Measurements from ENCODE around the gene FGB. TPM values are rescaled to one million over a fixed set of nuclear protein-coding genes. Genes with fewer than 3 reads are reported as not detected.

FGB gene
- total RNA-seq, 1 donor from 2014 or later, result not detected

- no peak for DNase-seq (ENCODE audit: low spot score)
- intact Hi-C loops (cut with DNase I), result no loop called here
These were observed 2.0 kb upstream of the FGB start for GRCh38 chr4:154560824-154561231.

- intact Hi-C loops (cut with DNase I), result no loop called here
These were observed 1.5 kb downstream of the FGB start for GRCh38 chr4:154564311-154564710.

GRCh38 chr4:154565704-154566103 lies 2.9 kb downstream of the FGB start:
- no peak for DNase-seq (ENCODE audit: low spot score)
- intact Hi-C loops (cut with DNase I), result no loop called here

More at GRCh38 chr4:154564311-154564710, 1.5 kb downstream of the FGB start:
- DNase-seq (ENCODE audit: low spot score), result no peak

DNA sequence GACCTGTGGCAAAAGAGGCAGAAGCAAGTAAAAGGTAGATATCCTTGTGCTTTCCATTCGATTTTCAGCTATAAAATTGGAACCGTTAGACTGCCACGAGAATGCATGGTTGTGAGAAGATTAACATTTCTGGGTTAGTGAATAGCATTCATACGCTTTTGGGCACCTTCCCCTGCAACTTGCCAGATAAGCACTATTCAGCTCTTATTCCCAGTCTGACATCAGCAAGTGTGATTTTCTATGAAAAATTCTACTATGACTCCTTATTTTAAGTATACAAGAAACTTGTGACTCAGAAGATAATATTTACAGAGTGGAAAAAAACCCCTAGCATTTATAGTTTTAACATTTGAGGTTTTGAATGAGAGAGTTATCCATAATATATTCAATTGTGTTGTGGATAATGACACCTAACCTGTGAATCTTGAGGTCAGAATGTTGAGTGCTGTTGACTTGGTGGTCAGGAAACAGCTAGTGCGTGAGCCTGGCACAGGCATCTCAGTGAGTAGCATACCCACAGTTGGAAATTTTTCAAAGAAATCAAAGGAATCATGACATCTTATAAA lies 3.9 kb downstream of the FGB start:
- intact Hi-C loops (cut with DNase I), result no loop called here
- DNase-seq (ENCODE audit: low spot score), result no peak

DNA sequence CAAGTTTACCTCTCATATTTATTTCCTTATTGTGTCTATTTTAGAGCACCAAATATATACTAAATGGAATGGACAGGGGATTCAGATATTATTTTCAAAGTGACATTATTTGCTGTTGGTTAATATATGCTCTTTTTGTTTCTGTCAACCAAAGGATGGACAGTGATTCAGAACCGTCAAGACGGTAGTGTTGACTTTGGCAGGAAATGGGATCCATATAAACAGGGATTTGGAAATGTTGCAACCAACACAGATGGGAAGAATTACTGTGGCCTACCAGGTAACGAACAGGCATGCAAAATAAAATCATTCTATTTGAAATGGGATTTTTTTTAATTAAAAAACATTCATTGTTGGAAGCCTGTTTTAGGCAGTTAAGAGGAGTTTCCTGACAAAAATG lies 6.2 kb downstream of the FGB start:
- no peak for DNase-seq (ENCODE audit: low spot score)
- intact Hi-C loops (cut with DNase I), result no loop called here

GRCh38 chr4:154569584-154569983 lies 6.8 kb downstream of the FGB start:
- no peak for DNase-seq (ENCODE audit: low spot score)
- intact Hi-C loops (cut with DNase I), result no loop called here

DNA sequence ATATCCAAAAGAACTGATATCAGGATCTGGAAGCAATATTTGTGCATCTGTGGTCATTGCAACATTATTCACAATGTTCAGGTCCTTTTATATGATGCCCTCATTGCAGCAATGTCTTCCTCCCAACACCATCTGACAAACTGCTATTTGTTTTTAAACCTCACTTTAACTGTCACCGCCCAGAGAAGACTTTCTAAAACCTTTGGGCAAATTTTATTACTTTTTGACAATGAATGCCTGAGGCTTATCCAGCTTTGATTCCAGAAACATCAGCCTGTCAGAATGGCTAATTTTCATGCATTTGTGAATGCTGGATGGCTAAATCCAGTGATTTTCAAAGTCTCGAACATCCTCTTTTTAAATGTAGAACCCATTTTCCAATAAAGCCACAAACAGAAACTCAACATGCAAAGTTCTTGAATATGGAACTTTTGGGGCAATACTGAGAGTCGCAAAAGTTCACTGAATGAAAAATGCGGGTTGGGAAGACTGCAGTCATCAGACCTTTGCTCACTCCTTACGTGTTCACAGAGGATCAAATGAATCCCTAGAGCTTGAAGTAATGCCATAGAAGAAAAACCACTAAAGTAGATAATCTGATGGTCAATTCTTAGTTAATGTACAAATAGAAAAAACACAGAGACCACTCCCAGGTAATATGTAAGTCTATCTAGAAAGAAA lies 10.5 kb downstream of the FGB start:
- intact Hi-C loops (cut with DNase I), result no loop called here
- DNase-seq (ENCODE audit: low spot score), result no peak

DNA sequence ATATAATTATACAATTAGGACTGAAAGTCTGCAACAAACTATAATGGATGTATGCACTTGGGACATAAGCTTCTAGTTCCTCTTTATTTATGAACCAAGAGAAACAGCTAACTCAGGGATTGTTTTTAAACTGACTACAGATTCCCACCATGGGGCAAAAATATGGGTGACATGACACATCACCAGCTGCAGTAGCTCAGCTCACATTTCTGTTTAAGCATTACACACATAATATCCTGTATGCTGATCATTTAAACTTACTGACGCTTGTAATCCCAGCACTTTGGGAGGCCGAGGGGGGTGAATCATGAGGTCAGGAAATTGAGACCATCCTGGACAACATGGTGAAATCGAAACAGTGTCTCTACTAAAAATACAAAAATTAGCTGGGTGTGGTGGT lies 11.5 kb downstream of the FGB start:
- intact Hi-C loops (cut with DNase I), result no loop called here
- no peak for DNase-seq (ENCODE audit: low spot score)

DNA sequence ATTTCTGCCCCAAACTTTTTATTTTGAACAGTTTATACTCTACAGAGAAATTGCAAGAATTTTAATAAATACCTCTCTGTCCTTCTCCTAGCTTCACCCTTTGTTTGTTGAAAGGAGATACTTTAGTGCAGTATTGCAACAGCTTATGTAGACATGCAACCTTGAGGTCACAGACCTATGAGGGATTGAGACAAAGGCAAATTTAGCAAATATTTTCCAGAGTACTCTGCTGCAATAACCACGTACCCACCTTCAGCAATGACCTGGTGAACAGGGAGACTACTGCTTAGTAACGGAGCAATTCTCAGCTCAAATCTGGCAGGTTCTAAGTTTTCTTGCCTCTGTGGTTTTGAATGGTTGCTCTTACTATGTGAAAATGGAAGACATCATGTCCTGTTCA lies 14.5 kb downstream of the FGB start:
- intact Hi-C loops (cut with DNase I), result no loop called here
- no peak for DNase-seq (ENCODE audit: low spot score)

DNA sequence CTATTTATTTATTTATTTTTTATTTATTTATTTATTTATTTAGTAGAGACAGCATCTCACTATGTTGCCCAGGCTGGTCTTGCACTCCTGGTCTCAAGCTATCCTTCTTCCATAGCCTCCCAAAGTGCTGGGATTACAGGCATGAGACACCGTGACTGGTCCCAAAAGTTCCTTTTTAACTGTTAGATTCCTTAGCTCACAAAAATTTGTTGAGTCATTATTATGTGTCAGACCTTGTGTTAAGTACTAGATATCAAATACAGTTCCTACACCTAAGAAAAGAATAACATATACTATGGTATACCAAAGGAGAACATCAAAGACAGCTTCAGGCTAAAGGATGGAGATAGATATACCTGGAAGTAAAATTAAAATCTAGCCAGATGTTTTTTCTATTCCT lies 16.1 kb downstream of the FGB start:
- intact Hi-C loops (cut with DNase I), result no loop called here
- DNase-seq (ENCODE audit: low spot score), result no peak

DNA sequence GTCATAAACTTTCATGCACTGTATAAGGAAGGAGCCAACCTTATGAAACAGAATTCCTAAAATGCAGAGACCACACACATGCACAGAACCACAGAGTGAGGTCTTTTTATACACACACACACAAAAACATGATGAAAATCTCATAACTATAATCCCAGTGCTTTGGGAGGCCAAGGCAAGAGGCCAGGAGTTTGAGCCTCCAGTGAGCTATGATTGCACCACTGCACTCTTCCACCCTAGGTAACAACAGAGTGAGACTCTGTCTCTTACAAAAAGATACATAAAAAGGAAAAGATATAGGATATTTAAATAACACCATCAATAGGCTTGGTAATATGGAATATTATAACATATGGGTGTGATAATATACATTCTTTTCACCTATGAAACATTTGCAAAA lies 17.1 kb downstream of the FGB start:
- intact Hi-C loops (cut with DNase I), result no loop called here
- DNase-seq (ENCODE audit: low spot score), result no peak

DNA sequence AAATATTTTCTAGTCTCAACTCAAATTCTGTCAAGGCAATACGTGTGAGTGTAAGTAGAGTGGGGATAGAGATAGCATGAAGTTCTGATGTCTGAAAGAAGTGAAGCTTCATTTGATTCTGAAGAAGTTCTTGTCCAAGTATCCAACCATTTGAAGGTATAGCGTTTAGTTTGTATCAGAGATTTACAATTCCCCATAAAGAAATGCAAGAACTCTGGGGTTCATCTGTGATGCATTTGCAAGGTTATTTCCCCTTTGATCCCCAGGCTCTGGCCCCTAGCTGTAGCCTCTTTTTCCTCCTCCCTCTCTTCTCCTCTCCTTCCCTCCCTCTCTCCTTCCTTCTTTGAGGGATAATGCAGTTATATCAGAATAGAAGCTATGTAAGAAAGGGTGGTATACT lies 19.9 kb downstream of the FGB start:
- intact Hi-C loops (cut with DNase I), result no loop called here
- DNase-seq (ENCODE audit: low spot score), result no peak

- intact Hi-C loops (cut with DNase I), result no loop called here
- no peak for DNase-seq (ENCODE audit: low spot score)
These were observed 20.4 kb downstream of the FGB start for GRCh38 chr4:154583230-154583629.

DNA sequence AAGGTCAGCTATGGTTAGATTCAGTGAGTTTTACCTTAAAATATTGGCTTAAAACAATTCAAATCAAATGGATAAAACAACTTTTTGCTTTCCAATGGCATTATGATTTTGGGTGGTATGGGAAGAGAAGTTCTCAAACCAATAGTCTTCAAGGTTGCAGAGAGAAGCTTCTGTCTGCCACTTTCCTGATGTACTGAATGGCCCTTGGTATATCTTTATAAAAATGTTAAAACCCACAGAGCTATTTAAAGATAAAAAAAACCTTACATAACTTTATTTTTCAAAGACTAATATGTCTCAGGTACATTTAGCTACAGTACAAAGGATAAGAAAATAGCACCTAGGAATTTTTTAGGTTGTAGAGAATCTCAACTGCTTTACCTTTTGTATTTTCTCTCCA lies 20.9 kb downstream of the FGB start:
- no peak for DNase-seq (ENCODE audit: low spot score)
- intact Hi-C loops (cut with DNase I), result no loop called here

DNA sequence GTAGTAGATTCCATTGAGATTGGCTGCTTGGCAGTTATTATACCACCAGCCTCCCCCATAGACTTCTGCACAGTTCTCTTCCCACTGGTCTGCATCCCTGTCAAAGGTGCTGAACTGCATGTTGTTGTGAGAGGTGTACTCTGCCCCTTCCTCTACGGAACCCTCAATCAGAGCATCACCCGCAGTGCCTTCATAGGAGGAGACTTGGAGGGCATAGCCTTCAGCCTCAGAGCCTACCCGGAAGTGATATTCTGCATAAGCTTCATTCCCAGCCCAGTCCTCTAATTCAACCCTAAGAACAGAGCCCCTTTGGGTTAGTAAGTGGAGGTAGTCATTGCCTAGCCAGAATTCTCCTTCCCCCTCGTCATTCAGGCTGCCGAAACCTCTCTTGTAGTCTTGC lies 21.4 kb downstream of the FGB start:
- no peak for DNase-seq (ENCODE audit: low spot score)
- intact Hi-C loops (cut with DNase I), result no loop called here

- no peak for DNase-seq (ENCODE audit: low spot score)
- intact Hi-C loops (cut with DNase I), result no loop called here
These were observed 22.7 kb downstream of the FGB start for GRCh38 chr4:154585369-154586018.

DNA sequence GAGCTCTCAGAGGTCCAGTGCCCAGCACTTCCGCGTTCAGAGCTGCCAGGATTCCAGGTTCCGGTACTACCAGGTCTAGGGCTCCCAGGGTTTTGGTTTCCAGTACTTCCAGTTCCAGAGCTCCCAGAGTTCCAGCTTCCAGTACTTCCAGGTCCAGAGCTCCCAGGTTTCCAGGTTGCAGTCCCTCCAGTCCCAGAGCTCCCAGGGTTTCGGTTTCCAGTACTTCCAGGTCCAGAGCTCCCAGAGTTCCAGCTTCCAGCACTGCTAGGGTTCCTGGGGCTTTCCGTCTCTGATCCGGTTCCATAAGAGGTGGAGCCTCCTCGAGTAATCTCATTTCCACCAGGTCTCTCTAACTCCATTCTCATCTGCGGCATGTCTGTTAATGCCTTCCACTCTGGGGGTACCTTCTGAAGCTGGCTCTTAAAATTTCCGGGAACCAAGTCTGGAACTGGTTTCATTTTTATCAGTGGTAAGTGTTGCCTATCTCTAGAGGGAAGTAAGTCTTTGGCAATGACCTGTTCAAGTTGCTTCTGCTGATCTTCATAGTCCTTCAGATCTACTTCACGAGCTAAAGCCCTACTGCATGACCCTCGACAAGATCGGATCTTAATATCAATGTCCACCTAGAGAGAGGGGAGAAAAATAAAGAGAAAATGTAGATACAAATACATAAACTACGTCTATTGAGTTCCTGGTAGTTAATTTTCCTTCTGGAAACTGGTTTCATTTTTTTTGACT lies 23.7 kb downstream of the FGB start:
- intact Hi-C loops (cut with DNase I), result no loop called here
- no peak for DNase-seq (ENCODE audit: low spot score)

GRCh38 chr4:154588198-154588597 lies 25.4 kb downstream of the FGB start:
- DNase-seq (ENCODE audit: low spot score), result no peak
- intact Hi-C loops (cut with DNase I), result no loop called here

- intact Hi-C loops (cut with DNase I), result no loop called here
- DNase-seq (ENCODE audit: low spot score), result no peak
These were observed 26.7 kb downstream of the FGB start for GRCh38 chr4:154589296-154590197.
